ENCODE data around the gene SEC24A.
"Not testable (repeated sequence)": the region's sequence is repeated elsewhere in the genome, so short reads cannot be mapped to it uniquely, and the experiment has no call there.

The SEC24A gene

DNA sequence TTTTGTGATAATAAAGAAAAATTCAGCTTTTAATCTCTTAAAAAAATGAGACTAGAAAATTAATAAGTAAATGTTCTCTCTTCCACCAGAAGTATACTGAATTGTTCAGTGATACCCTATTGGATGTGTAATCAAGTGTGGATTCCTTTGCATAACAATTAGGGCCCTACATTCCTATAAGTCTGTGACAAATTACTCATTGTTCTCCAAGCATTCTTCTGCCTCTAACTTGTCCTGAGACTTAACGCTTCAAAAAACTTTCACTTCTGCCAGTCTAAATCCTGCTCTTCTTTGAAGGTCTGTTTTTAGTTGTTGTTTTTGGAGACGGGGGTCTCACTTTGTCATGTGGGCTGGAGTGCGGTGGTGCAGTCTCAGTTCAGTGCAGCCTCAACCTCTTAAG is 100.8 kb downstream of the SEC24A start:
- DNase-seq, result no peak

DNA sequence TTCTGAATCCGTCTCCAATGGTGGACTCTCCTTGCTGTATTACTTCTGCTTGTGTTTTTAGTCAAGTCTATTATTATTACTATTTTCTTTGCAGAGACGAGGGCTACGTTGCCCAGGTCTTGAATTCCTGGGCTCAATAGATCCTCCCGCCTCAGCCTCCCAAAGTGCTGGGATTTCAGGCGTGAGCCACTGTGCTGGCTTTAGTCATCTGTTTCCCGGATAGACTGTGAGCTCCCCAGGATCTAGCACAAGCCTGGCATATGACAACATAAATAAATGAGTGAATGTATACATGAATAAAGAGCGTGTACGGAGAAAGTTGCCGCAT is 109.6 kb downstream of the SEC24A start:
- DNase-seq, result no peak

DNA sequence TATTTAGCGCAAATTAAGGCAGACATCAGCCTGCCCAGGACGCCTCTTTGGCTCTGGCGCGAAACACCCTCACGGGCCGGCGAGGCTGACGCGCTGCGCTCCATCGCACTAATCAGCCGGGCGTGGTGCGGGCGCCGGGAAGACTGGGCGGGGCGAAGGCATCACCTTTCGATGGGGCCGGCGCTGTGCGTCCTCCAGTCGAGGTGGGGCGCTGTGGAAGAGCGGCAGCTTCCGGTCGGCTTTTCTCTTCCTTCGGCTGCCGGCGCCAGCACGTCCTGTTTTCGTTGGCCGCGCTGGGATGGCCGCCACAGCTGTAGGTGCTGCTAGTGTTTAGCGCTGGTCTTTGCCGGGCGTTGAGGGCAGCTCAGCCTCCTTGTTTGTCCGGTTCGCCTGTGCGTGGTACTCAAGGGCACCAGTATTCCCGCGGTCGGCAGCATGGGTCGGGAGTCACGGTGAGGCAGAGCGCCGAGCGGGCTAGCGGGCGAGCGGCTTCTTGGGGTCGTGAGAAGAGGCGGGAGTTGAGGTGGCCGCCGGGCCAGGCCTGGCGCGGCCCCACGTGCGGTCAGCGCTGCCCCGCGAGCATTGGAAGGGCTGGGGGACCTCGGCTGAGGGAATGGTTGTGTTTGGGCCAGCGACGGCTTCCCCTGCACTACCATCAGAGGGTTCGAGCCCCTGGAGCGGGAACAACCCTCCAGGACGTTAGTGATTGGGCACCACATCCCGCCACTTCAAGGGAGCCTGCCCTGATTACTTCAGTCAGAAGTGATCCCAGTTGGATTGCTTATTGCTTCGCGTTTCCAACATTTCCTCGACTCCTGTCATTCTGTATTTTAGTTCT is 110.1 kb downstream of the SEC24A start, which contains the start of gene DDX46:
DDX46 (plus strand) TSS at position 276 of the 838 bp plus-strand sequence; CDS start at position 436, 160 bp downstream.
- DNase-seq, result peak; percentile 28 to 90 (median 80)

DNA sequence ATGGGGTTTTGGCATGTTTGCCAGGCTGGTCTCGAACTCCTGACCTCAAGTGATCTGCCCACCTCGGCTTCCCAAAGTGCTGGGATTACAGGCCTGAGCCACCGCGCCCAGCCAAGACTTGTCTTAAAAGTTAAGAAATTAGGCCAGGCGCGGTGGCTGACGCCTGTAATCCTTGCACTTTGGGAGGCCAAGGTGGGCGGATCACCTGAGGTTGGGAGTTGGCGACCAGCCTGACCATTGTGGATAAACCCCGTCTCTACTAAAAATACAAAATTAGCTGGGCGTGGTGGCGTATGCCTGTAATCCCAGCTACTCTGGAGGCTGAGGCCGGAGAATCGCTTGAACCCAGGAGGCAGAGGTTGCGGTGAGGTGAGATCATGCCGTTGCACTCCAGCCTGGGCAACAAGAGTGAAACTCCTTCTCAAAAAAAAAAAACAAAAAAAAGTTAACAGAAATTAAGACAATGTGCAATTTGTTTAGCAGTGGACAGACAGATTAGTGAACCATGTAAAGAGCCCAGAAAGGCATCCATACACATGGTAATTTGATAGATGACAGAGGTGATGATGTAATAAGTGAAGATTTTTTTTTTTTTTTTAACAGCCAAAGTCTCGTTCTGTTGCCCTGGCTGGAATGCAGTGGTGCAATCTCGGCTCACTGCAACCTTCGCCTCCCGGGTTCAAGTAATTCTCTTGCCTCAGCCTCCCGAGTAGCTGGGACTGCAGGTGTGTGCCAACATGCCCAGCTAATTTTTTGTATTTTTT is 119.1 kb downstream of the SEC24A start:
- not testable (repeated sequence) for DNase-seq

DNA sequence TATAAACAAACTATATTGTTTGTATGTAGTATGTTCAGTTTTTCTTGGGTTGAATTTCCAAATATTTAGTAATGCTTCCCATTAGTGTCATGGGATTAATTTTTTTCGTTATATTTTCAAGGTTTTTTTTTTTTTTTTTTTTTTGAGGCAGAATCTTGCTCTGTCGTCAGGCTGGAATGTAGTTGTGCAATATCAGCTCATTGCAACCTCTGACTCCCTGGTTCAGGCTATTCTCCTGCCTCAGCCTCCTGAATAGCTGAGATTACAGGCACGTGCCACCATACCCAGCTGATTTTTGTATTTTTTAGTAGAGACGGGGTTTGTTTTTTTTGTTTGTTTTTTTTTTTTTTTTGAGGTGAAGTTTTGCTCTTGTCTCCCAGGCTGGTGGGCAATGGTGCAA is 120.6 kb downstream of the SEC24A start:
- no peak for DNase-seq

DNA sequence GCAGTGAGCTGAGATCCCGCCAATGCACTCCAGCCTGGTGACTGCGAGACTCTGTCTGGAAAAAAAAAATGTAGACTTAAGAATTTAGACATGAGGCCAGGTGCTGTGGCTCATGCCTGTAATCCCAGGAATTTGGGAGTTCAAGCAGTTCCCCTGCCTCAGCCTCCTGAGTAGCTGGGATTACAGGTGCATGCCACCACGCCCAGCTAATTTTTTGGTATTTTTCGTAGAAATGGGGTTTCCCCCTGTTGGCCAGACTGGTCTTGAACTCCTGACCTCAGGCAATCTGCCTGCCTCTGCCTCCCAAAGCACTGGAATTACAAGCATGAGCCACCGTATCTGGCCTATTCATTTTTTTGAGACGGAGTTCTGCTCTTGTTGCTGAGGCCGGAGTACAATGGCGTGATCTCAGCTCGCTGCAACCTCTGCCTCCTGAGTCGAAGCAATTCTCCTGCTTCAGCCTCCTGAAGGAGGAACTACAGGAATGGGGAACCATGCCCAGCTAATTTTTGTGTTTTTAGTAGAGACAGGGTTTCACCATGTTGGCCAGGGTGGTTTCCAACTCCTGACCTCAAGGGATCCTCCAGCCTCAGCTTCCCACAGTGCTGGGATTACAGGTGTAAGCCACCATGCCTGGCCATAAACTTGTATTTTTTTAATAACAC is 124.0 kb downstream of the SEC24A start:
- no peak for DNase-seq

DNA sequence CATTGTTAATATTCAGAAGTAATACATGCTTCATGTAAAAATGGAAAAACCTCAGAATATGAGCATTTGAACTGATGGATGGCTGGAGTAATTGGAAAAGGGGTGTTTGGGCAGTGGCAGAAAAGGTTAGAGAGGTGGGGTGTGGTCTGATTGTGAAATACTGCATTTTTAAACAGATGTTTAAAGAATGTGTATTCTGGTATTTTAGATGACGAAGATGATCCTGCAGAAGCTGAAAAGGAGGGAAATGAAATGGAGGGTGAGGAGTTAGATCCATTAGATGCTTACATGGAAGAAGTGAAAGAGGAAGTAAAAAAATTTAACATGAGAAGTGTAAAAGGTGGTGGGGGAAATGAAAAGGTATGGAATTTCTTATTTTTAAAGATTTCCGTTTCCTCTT is 128.8 kb downstream of the SEC24A start:
- no peak for DNase-seq
